ENCODE data around the gene FBXL20. TPM values are rescaled to one million over a fixed set of nuclear protein-coding genes. Genes with fewer than 3 reads are reported as not detected.

FBXL20 gene
- total RNA-seq, 1 experiment from 2014 or later = 17.2 TPM

DNA sequence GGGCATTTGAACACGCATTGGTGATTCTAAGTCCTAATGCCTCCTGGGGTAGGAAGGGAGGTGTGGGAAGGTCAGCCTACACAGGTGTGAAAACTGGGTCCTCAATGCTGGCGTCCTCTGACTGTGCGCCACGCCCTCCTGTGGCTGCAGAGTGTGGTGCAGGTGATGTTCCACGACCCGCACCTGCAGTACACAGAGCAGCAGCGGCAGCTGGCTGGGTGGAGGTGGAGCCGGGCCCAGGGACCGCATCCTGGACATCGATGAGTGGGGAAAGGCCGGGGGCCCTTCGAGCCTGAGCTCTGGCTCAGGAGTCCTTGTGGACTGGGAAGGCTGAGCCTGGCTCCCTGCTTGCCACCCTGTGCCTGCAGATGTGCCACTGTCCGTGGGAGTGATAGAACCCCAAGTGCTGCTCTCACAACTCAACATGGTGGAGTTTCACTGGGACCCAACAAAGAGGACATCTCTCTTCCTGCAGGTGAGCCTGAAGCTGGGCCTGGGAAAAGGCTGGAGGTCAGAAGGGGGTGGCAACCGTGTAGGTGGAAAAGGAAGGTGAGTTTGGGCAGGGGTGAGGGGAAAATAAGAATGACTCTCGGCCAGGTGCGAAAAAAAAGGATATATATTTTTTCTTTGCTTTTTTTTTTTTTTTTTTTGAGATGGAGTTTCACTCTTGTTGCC lies 161.6 kb downstream of the FBXL20 start:
- intact Hi-C loops (cut with micrococcal nuclease) = loop anchor here (1.0 to 5.0 kb wide), 2 partner anchors 32 to 262 kb away; no protein-coding TSS in a partner anchor
- POLR2A ChIA-PET = interaction anchor here (3.8 kb wide), 1 partner anchor 40 kb away, joined by 16 read pairs; the partner anchor contains the start of gene RPL19

More for the DNA sequence above, 161.6 kb downstream of the FBXL20 start:
- peaks cover 18 to 48% of the 10 kb centered on the region in 2 experiments for H3K4me1 ChIP-seq (ENCODE audit: control insufficient read depth in 1 of 2, insufficient read depth in 2 of 2, low read length in 2 of 2)
- no peaks in the 10 kb centered on the region for H3K79me2 ChIP-seq (ENCODE audit: insufficient read depth, low read length)
- ATAC-seq = peak; percentile 71
- peak overlapping the region; percentile 88 for H2AFZ ChIP-seq (ENCODE audit: low read depth, low read length, poor library complexity, severe bottlenecking)
- no peak overlapping the region for H3K9ac ChIP-seq (ENCODE audit: low read length)
- ChIA-PET CTCF (interaction anchor here (1.0 to 6.8 kb wide), 4 partner anchors 12 to 257 kb away, joined by 3 to 60 read pairs (median 7); no protein-coding TSS in a partner anchor), RAD21 (ENCODE audit: low non-redundant PET in 1 of 2, low total read pairs in 2 of 2, uncharacterized antibody in 2 of 2, unreplicated experiment in 2 of 2) (interaction anchor here in 1 of 2 experiments (1.8 kb wide), 1 partner anchor 33 kb away, joined by 10 read pairs; no protein-coding TSS in a partner anchor)
- H3K4me3 ChIP-seq (replicated peaks in 1 of 2; ENCODE audit: low read depth in 1 of 2, low read length in 2 of 2) = no peak overlapping the region
- H3K9me2 ChIP-seq (ENCODE audit: insufficient read depth) = no peaks in the 10 kb centered on the region
- H3K4me2 ChIP-seq (ENCODE audit: low read length) = peak overlapping the region; percentile 56
- no peaks in the 10 kb centered on the region for H3K36me3 ChIP-seq (ENCODE audit: control insufficient read depth in 1 of 2, insufficient read depth in 2 of 2, low read length in 2 of 2)
- no peaks in the 10 kb centered on the region for H3K9me3 ChIP-seq (ENCODE audit: control insufficient read depth in 1 of 2, insufficient read depth in 1 of 2, low read depth in 1 of 2, low read length in 2 of 2)
- H3K27me3 ChIP-seq (ENCODE audit: insufficient read depth, low read length) = no peaks in the 10 kb centered on the region
- BruUV-seq (replicated peaks) = no TSS peak
- TF ChIP-seq TCF7L2 (IDR thresholded peaks at IDR 0.05; ENCODE audit: borderline replicate concordance, extremely low read depth, insufficient read depth, insufficient read length) = no peak
- TF ChIP-seq FOSL1 (IDR thresholded peaks at IDR 0.05; ENCODE audit: low read depth) = no peak
- TF ChIP-seq CBX3 (IDR thresholded peaks at IDR 0.05; ENCODE audit: low read depth) = no peak; the same call in 1 of the 2 replicates
- TF ChIP-seq RAD21 (IDR thresholded peaks at IDR 0.05; ENCODE audit: low read depth) = peak; percentile 53
- no peak for TF ChIP-seq EGR1 (IDR thresholded peaks at IDR 0.05; ENCODE audit: low read depth)
- TF ChIP-seq CEBPB (IDR thresholded peaks at IDR 0.05; ENCODE audit: low read depth) = no peak
- TF ChIP-seq POLR2A (IDR thresholded peaks at IDR 0.05; ENCODE audit: borderline replicate concordance, extremely low read depth, insufficient read depth, insufficient read length) = no peak
- TF ChIP-seq, protein P1, sequence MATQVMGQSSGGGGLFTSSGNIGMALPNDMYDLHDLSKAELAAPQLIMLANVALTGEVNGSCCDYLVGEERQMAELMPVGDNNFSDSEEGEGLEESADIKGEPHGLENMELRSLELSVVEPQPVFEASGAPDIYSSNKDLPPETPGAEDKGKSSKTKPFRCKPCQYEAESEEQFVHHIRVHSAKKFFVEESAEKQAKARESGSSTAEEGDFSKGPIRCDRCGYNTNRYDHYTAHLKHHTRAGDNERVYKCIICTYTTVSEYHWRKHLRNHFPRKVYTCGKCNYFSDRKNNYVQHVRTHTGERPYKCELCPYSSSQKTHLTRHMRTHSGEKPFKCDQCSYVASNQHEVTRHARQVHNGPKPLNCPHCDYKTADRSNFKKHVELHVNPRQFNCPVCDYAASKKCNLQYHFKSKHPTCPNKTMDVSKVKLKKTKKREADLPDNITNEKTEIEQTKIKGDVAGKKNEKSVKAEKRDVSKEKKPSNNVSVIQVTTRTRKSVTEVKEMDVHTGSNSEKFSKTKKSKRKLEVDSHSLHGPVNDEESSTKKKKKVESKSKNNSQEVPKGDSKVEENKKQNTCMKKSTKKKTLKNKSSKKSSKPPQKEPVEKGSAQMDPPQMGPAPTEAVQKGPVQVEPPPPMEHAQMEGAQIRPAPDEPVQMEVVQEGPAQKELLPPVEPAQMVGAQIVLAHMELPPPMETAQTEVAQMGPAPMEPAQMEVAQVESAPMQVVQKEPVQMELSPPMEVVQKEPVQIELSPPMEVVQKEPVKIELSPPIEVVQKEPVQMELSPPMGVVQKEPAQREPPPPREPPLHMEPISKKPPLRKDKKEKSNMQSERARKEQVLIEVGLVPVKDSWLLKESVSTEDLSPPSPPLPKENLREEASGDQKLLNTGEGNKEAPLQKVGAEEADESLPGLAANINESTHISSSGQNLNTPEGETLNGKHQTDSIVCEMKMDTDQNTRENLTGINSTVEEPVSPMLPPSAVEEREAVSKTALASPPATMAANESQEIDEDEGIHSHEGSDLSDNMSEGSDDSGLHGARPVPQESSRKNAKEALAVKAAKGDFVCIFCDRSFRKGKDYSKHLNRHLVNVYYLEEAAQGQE (IDR thresholded peaks at IDR 0.05; ENCODE audit: low read depth) = no peak
- TF ChIP-seq, protein P2, sequence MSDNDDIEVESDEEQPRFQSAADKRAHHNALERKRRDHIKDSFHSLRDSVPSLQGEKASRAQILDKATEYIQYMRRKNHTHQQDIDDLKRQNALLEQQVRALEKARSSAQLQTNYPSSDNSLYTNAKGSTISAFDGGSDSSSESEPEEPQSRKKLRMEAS (IDR thresholded peaks at IDR 0.05) = peak; percentile 73
- TF ChIP-seq YY1 (IDR thresholded peaks at IDR 0.05; ENCODE audit: extremely low read depth, insufficient replicate concordance, low read depth, low read length) = no peak
- TF ChIP-seq, protein P3, sequence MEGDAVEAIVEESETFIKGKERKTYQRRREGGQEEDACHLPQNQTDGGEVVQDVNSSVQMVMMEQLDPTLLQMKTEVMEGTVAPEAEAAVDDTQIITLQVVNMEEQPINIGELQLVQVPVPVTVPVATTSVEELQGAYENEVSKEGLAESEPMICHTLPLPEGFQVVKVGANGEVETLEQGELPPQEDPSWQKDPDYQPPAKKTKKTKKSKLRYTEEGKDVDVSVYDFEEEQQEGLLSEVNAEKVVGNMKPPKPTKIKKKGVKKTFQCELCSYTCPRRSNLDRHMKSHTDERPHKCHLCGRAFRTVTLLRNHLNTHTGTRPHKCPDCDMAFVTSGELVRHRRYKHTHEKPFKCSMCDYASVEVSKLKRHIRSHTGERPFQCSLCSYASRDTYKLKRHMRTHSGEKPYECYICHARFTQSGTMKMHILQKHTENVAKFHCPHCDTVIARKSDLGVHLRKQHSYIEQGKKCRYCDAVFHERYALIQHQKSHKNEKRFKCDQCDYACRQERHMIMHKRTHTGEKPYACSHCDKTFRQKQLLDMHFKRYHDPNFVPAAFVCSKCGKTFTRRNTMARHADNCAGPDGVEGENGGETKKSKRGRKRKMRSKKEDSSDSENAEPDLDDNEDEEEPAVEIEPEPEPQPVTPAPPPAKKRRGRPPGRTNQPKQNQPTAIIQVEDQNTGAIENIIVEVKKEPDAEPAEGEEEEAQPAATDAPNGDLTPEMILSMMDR (IDR thresholded peaks at IDR 0.05 in 2 of 3, conservative IDR thresholded peaks at IDR 0.05 in 1 of 3; ENCODE audit: borderline replicate concordance in 1 of 3, insufficient read depth in 1 of 3, low read depth in 2 of 3, low read length in 2 of 3) = peak; percentile 62 to 85 (median 83); a peak in 5 of 6 replicates
- no peak for TF ChIP-seq POLR2AphosphoS5 (IDR thresholded peaks at IDR 0.05; ENCODE audit: low read depth, low read length)
- H3K27ac ChIP-seq (ENCODE audit: low read depth, low read length) = no peak overlapping the region
- no peaks in the 10 kb centered on the region for H4K20me1 ChIP-seq (ENCODE audit: insufficient read depth)
- peak; percentile 59 for DNase-seq (ENCODE audit: low read depth, low spot score)

Measured in HCT116 (cell line).